ENCODE results near the gene PITPNM3. TPM values are rescaled to one million over a fixed set of nuclear protein-coding genes. Genes with fewer than 3 reads are reported as not detected.

PITPNM3 gene
- total RNA-seq, 1 donor from 2014 or later: 1.1 TPM

DNA sequence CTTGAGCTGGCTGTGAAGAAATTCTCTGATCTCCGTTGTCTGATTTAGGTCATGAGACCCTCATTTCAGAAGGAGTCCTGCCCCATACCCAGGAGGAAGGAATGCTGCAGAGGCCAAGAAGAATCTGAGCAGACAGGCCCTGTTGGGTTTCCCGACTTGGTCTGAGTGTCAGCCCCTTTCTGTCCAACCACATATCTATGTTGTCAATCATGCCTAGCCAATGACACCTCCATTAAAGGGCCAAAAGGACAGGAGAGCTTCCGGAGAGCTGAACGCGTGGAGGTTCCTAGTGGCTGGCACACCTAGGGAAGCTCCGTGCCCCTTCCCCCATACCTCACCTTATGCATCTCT lies 74.3 kb downstream of the PITPNM3 start:
- Mint-ChIP-seq H3K36me3 (ENCODE audit: low read depth) (no peaks in the 10 kb centered on the region), H3K27ac (no peak overlapping the region), H3K9me3 (no peaks in the 10 kb centered on the region), H3K27me3 (peaks cover 5% of the 10 kb centered on the region), H3K4me1 (no peaks in the 10 kb centered on the region), H3K4me3 (no peak overlapping the region)
- ATAC-seq (ENCODE audit: low read depth) (no peak), DNase-seq (no peak)
- POLR2A ChIA-PET: no interaction called here
- intact Hi-C loops (cut with micrococcal nuclease): no loop called here
- no peak for TF ChIP-seq CTCF (IDR thresholded peaks at IDR 0.05)
- CTCF ChIA-PET: interaction anchor here (0.8 kb wide), 1 partner anchor 9 kb away, joined by 3 read pairs; no protein-coding TSS in a partner anchor

DNA sequence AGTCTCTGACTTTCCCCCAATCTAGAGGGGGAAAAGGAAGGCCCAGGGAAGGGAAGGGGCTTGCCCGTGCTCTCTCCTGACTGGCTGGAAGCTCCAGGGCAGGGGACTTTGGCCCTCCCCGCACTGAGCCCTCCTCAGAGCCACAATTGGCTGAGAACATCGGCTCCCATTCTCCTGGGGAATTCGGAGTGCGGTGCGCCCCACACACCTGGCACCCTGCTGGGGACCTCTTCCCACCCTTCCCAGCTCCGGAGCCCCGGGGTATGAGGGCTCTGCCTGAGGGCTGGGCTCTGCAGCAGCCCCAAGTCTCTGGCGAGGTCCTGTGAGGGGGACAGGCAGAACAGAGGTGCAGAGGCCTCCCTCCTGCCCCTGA lies 76.1 kb downstream of the PITPNM3 start:
- POLR2A ChIA-PET: no interaction called here
- Mint-ChIP-seq H3K27me3 (peaks cover 5% of the 10 kb centered on the region), H3K27ac (no peak overlapping the region), H3K9me3 (no peaks in the 10 kb centered on the region), H3K36me3 (ENCODE audit: low read depth) (no peaks in the 10 kb centered on the region), H3K4me3 (no peak overlapping the region), H3K4me1 (no peaks in the 10 kb centered on the region)
- intact Hi-C loops (cut with micrococcal nuclease): no loop called here
- DNase-seq (no peak), ATAC-seq (ENCODE audit: low read depth) (no peak)
- TF ChIP-seq CTCF (IDR thresholded peaks at IDR 0.05): no peak
- CTCF ChIA-PET: no interaction called here

- POLR2A ChIA-PET: no interaction called here
- CTCF ChIA-PET: no interaction called here
- no peak for DNase-seq
- H3K4me1 Mint-ChIP-seq: no peaks in the 10 kb centered on the region
- peaks cover 5% of the 10 kb centered on the region for H3K27me3 Mint-ChIP-seq
- no peak overlapping the region for H3K4me3 Mint-ChIP-seq
- H3K27ac Mint-ChIP-seq: no peak overlapping the region
- ATAC-seq (ENCODE audit: low read depth): no peak
- no peaks in the 10 kb centered on the region for H3K9me3 Mint-ChIP-seq
- intact Hi-C loops (cut with micrococcal nuclease): no loop called here
- TF ChIP-seq CTCF (IDR thresholded peaks at IDR 0.05): no peak
- no peaks in the 10 kb centered on the region for H3K36me3 Mint-ChIP-seq (ENCODE audit: low read depth)
Measured at GRCh38 chr17:6479622-6480302, 76.6 kb downstream of the PITPNM3 start.

DNA sequence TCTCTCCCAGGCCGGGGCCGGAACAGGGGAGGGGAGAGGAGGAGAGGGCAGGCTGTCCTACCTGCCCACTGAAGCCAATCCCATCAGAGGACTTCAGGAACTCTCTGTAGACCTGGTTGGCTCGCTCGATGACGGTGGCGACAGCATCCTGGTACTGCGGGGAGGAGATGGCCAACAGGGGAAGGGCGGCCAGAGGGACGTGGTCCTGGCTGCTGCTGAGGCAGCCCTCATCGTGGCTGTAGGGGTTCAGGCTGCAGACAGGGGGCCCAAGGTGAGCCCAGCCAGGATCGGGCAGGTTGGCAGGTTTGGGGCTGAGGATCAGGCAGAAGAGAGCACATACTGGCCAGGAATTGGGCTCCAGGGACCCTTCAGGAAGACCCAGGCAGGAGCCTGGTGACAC lies 77.9 kb downstream of the PITPNM3 start:
- H3K27me3 Mint-ChIP-seq: peaks cover 3% of the 10 kb centered on the region
- no peak overlapping the region for H3K27ac Mint-ChIP-seq
- ATAC-seq (ENCODE audit: low read depth) (no peak), DNase-seq (no peak)
- POLR2A ChIA-PET: no interaction called here
- no peak overlapping the region for H3K4me3 Mint-ChIP-seq
- no peaks in the 10 kb centered on the region for H3K9me3 Mint-ChIP-seq
- no peak for TF ChIP-seq CTCF (IDR thresholded peaks at IDR 0.05)
- no peaks in the 10 kb centered on the region for H3K36me3 Mint-ChIP-seq (ENCODE audit: low read depth)
- no peaks in the 10 kb centered on the region for H3K4me1 Mint-ChIP-seq
- intact Hi-C loops (cut with micrococcal nuclease): no loop called here
- CTCF ChIA-PET: no interaction called here

DNA sequence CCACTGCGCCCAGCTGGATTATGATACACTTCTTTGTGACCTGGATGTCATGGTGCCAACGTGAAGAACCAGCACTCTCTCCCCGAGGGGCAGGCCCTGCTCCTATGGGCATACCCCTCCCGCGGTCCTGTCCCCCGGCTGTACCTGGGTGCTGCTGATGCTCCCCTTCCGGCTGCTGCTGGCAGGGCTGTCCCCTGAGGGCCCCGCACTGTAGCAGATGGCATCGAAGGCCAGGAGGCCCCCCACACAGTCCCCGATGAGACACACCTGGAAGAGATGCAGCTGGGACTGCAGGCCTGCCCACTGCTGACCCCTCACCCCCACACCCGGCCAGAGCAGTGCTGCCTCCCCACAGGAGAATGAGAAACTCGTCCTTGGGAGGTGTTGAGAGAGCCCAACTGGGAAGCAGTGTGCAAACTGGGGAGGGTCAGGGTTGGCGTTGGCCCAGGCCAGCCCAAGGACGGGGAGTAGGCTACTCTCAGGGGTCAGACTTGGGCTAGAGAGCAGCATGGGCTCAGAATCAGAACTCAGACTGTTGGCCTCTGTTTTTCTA lies 78.4 kb downstream of the PITPNM3 start:
- ATAC-seq (ENCODE audit: low read depth) (no peak), DNase-seq (no peak)
- intact Hi-C loops (cut with micrococcal nuclease): no loop called here
- ChIA-PET POLR2A (no interaction called here), CTCF (no interaction called here)
- no peak for TF ChIP-seq CTCF (IDR thresholded peaks at IDR 0.05)
- Mint-ChIP-seq H3K4me1 (peaks cover 3% of the 10 kb centered on the region), H3K36me3 (ENCODE audit: low read depth) (no peaks in the 10 kb centered on the region), H3K4me3 (no peak overlapping the region), H3K9me3 (no peaks in the 10 kb centered on the region), H3K27ac (no peak overlapping the region), H3K27me3 (no peaks in the 10 kb centered on the region)
